MV-4-11 (cell line): ENCODE data around the gene PROX1.
"Not testable (repeated sequence)": the region's sequence is repeated elsewhere in the genome, so short reads cannot be mapped to it uniquely, and the experiment has no call there.

Source experiments
- DNase-seq: peaks from one replicate; lab custom pipeline; 2025; lab: John Stamatoyannopoulos, UW

The PROX1 gene

GRCh38 chr1:214072426-214073157 lies 84.8 kb downstream of the PROX1 start:
- no peak for DNase-seq

- no peak for DNase-seq
Observed at GRCh38 chr1:214074477-214074876, 86.7 kb downstream of the PROX1 start.

GRCh38 chr1:214075305-214075998 lies 87.7 kb downstream of the PROX1 start:
- no peak for DNase-seq

- peak; percentile 13 for DNase-seq
Observed at GRCh38 chr1:214075999-214076707, 88.4 kb downstream of the PROX1 start.

- DNase-seq: no peak
Observed at GRCh38 chr1:214076708-214077065, 88.9 kb downstream of the PROX1 start.

- DNase-seq: no peak
Observed at GRCh38 chr1:214078950-214079349, 91.2 kb downstream of the PROX1 start.

- DNase-seq: no peak
Observed at GRCh38 chr1:214085325-214085724, 97.6 kb downstream of the PROX1 start.

GRCh38 chr1:214086945-214087344 lies 99.2 kb downstream of the PROX1 start:
- no peak for DNase-seq

GRCh38 chr1:214089003-214089402 lies 101.2 kb downstream of the PROX1 start:
- not testable (repeated sequence) for DNase-seq
